ENCODE results near the gene SLC37A1.

The SLC37A1 gene

DNA sequence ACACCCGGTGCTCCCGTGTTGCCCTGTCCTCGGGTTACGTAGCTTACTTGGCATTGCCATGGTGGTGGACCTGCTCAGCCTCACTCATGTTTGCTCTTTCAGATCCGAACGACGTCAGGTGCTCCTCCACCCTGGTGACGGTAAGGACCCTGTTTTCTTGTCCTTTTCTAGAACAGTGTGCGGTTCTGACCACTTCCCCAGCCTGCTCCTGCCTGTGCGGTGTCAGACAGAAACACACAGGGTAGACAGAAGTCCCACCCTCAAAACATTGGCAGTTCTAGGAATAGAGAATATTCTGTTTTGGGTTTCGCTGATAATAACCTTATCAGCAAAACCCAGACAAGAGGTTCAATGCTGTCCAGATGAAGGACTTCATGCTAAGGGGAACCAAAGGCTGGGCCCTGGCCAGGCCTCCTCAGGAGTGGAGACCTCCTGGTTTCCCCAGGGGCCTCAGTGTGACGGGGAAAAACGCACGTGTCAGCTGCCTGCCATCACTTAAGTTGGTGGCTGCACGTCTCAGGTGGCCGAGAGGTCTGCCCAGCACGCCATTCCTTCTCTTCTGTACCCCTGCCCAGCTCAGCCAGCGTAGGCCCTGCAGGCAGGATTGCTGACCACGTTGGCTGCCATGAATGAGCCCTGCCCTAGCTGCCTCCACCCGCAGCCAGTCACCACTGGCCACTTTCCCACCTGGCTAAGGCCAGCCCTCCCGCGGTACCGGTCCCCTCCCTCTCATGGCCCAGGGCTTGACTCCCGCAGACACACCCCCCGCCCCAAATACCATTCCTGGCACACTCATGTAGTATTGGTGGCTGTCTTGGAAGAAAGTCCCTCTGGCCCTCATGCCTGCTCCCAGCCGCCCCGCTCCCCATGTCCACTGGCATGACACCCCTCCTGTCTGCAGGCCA lies 33.6 kb downstream of the SLC37A1 start:
- DNase-seq: no peak

DNA sequence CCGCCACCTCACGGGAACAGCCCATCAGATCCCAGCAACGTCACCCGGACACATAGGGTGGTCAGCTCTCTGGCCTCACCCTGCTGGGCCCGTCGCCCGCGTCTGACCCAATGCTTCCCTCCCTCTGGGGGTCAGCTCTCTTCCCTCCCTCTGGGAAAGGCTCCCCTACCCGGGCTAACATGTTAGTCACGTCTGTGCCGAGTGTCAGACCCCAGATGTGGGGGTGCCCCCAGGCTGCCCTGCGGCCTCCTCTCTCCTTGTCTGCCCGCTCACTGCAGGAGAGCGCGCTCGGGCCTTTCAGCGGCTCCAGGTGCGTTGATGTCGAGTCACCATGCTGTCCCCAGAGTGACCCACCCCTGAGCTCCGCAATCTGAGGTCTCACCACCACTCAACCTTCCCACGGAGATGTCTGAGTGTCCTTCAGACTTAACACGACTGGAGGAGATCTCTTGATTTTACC lies 34.3 kb downstream of the SLC37A1 start:
- DNase-seq: no peak

DNA sequence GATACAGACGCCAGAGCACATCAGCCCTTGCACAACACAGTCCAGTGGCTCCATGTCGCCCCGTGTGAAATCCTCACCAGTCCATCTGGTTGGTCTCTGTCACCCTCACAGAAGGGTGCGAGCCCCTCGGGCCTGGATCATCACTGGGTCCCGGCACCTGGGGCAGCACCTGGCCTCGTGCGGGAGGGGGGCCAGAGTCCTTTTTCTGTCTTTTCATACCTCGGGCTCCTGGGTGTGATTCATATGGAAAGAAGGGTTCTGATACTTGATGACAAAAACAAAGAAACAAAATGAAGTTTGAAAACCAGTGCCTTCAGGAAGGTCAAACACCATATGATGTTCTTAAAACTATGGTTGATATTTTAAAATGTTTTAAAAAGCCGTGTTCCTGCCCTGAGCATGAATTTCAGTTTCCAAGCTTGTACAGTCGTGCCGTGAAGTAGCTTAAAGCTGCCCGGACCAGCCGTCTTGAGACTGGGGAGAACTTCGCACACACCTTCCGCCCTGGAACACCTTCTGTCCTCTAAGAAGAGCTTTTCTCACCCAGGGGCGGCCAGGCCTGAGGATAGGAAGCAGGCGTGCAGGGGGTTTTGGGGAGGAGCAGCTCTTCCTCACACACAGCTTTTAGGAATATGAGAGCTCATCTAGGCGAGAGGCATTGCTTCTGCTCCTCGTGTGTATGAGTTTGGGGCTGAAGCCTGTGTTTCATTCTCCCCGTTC lies 35.2 kb downstream of the SLC37A1 start:
- DNase-seq: no peak

DNA sequence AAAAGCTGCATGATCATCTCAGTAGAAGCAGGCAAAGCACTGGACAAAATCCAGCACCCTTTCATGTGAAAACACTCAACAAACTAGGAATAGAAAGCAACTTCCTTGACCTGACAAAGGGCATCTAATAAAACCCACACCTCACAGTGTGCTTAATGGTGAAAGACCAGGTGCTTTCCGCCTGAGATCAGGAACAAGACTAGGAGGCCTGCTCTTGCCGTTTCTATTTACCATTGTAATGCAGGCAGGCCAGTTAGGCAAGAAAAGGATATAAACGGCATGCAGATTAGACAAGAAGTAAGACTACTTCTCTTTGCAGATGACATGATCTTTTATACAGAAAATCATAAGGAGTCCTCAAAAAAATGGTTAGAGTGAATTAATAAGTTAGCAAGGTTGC lies 37.2 kb downstream of the SLC37A1 start:
- DNase-seq: no peak

DNA sequence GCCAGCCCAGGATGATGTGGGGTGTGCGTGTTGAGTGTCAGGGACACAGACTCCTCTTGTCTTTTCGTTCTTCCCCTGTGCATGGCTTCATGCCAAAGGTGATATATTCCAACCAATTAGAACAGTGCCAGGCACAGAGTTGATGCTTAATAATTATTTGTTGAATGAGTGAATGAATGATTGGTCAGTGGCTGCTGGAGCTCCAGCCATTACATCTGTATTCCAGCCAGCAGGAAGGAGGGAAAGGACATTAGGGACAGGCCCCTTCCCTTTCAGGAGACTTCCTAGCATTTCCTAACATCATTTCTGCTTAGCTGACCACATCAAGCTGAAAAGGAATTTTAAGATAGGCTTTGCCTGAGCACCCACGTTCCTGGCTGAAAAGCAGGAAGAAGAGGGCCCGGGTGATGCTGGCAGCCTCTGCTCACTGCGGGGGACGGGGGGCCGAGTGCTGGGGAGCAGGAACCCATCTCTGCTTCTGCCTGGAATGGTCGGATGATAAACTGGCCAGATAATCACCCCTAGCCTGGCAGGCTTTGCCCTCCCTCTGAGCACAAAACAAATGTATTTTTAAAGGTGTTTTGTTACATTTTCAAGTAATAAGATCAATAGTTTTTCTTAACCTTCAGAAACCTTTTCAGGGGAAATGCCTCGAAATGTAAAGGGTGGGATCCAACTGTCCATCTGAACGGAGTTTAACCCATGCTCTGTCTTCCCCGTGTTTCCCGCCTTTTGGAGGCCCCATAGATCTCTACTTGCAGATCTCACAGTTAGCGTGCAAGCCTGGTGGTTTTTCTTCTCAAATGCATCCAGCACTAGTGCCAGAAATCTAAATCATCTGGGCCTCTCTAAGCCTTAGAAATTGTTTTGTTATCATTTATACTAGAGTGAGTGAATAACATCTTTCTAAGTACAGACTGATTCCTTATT lies 39.0 kb downstream of the SLC37A1 start:
- DNase-seq: no peak

DNA sequence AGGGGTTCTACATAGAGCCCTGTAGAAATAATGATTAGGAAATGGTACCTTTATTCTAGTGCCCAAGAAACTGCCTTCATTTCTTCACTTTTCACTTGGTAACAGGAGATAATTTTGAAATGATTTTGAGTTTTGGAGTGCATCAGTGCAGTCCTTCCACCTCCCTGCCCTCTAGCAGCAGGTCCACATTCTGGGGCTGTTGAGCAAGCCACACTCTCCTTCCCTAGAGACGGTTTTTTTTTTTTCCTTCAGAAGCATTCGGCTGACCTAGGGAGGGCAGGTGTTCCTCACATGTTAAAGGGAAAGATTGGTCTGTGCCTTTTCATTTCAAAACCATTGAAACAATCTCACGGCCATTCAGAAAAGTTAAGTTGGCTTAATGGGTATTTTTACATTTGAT lies 39.8 kb downstream of the SLC37A1 start:
- DNase-seq: no peak

DNA sequence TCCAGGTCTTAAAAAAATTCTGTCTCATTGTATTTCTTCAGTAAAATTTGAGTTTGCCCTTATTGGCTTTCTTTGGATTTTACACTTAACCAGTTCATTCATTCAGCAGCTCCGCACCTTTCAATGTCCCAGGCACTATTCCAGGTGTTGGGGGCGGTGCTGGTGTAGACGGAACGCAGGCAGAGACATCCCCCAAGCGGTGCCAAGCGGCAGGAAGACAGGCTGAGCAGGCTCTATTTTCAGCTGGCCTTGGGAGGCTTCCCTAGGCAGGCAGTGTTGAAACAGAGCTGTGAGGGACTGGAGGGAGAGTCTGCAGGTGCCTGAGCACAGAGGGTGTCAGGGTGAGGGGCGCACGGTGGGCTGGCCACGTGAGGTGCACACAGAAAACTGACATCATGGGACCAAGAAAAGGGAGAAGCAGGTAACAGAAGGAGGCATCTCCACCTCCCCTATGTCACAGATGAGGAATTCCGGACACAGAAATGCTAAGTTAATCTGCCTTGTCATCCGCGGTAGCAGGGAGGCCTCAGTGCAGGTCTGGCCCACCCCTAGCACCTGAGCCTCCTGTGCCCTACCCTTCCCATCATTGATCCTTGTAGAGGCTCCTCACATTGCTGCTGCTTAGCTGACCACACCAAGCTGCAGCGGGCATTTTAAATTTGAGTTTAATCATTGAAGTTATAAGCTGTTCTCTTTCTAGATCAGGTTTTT lies 40.8 kb downstream of the SLC37A1 start:
- DNase-seq: no peak

DNA sequence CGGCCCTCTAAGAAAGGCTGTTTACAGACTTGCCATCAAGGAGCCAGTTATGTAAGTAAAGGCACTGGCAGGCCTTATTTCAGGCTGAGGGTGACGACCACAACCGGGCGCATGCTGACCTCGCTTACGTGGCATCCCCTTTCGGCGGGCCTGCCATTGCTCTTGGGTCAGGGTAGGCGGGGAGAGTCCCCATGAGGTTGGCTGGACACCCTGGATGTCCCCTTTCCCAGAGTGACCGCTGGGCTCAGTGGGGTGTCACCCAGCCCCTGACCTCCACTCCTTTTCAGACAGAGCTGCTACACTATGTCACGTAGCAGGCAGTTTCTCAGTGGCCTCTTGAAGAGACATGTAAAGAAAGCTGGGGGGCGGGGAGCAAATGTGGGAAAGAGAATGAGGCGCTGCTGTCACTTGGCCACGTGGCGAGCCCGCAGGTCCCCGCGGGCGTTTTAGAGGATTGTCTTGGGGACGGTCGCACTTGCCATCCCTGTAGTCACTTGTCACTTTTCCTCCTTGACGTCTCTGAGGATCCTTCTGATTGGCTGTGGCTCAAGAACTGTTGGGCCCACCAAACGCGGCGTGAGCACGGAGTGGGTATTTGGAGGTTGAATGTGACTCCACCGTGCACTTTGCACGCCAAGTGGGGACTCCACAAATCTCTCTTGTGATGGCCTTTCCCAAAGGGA lies 42.2 kb downstream of the SLC37A1 start:
- DNase-seq: no peak

DNA sequence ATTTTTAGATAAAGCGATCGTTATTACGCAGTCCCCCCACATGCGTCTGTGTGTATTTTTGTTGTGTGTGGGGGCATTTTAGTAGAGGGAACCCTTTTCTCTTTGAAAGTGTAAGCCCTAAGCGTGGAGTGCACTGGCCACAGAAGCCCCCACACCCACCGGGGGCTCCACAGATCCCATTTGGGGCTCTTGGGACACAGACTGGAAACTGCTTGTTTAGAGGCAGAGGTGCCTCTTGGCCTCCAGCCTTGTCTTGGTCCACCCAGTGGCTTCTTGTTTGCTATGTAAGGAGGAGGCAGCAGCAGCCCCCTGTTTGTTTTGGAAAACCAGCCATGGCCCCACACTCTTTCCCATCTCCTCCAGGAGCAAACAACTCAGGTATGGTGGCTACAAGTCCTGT lies 42.8 kb downstream of the SLC37A1 start:
- no peak for DNase-seq

DNA sequence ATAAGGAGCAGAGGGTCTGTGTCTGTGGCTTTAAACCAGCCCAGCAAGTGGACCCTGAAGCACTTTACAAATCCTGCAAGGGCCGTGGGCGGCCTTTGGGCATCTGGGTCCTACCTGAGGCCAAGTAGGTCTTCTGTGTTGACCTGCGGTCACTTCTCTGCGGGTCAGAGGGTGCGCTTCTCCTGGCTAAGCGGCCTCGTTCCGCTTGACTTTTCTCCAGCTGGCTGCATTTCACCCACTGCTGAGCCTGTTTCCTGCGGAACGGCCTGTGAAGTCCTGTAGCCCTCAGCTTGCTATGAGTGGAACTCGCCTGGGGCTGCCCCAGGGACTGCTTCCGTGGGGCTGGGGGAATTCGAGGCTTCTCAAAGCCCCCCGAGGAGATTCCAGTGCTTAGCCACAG lies 43.3 kb downstream of the SLC37A1 start:
- DNase-seq: no peak

DNA sequence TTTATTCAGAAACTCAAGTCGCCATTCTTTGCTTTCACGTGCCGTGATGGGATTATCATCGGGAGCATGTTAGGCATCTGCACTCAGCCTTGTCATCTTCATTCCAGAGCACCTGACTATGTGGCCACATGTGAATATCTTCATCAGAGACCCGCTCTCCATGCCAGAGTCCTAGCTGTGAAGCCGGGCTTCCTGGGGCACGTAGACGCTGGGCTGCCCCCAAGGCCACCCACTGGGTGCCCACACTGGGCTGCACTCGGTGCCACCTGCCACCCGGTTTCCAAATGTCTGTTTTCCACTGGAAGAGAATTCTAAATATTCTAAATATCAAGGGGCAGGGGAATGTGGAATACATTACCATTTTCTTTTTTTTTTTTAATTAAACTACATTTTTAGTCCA lies 43.8 kb downstream of the SLC37A1 start:
- DNase-seq: no peak

DNA sequence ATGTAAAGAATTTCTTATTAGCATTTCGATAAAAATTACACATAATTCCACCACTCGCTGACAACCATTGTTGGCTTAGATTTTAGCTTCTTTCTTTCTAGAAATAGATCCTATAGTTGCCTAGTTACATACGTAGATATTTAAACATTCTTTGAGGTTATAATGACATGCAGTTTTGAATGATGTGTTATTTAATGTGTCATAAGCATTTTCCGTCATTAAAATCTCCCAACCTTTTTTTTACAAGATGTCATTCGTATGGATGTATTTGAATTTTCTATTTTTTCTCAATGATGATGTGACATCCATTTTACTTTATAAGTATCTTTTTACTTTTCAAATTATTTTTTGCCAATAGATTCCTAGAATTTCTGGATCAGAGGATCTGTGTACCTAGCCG lies 44.7 kb downstream of the SLC37A1 start:
- no peak for DNase-seq

DNA sequence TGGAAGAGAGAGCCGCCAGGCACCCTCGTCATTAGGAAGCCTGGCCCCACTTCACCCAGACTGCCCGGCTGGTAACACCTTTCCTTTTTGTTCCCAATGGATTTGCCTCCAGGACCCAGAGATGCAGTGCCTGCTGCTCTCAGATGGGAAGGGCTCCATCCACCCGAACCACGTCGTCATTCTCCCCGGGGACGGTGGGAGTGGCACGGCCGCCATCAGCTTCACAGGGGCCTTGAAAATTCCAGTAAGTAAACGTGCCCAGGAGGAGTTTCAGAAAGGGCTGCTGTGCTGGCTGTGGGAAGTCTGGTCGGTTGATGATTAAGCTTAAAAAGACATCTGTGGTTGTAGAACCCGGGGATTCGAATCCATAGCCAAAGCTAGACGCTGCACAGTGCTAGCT lies 45.2 kb downstream of the SLC37A1 start:
- no peak for DNase-seq

DNA sequence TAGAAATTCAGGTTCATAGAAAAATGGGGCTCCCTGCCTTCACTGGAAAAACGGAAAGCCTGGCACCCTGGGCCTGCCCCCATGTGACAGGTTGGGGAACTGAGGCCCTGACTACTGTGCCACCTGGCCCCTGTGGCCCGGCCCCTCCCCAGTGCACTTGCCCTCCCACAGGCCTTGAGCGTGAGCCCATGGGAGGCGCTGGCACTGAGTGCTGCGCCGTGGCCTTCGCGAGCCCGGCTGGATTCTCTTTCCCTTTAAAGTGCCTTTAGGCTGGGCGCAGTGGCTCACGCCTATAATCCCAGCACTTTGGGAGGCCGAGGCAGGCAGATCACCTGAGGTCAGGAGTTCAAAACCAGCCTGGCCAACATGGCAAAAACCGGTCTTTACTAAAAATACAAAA lies 45.7 kb downstream of the SLC37A1 start:
- DNase-seq: no peak

DNA sequence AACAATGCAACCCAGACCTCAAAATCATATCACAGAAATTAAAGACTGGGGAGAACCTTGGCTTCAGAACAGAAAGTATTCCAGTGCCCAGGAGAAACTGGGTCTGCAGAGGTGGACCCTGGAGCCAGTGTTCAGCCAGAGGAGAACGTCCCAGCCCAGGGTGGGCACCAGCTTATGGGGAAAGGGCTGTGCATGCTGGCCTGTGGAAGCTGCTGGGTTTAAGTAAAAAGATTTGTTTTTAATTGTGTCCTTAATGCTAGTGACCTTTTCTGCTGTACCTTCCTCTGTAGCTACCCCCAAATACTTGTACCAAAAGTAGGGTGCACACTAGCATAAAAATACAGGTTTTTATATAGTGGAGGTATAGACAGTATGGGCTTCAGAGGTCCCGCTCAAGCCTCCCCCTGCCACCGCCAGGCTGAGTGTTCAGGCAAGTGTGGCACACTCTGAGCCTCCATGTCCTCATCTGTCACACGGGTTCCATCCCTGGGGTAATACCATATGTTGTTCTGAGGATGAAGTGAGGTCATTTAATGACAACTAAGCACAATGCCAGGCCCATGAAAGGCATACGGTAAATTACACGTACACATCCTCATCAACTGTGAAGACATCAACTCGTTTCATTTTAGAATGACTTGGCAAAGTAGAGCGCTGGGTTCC lies 47.0 kb downstream of the SLC37A1 start:
- no peak for DNase-seq

DNA sequence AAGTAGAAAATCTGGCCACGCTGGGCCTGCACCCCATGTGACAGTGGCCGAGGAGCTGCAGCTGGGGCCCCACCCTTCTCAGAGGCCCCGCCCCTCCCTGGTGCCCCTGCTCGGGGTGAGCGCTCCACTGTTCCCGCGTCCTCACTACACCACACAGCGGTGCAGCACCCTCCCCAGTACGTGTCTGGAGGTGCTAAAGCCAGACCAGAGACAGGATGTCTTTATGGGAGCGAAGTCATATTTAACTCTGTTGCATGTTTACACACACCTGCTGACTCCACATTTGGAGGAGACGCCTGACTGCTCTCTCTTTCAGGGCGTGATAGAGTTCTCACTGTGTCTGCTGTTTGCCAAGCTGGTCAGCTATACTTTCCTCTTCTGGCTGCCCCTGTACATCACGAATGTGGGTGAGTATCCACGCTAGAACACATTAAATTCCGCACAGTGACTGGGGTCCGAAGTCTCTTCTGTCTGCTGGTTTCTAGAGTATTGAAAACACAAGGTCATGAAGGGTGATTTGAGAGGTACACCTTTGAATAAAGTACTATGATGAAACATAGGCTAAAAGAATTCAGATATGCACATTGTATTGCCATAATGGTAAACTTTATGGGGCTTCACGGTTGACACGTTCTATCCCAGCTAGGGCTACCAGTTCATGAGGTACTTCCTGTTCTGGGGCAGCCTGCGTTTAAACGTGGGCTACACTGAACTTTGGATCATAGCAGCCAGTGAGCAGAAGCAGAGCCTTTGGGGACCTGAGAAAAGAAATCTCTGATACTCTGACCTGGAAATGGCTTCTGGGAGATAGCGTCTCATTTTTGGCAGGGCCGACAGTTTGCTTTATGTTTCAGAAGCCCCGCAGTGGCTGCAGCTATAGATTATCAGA lies 48.4 kb downstream of the SLC37A1 start:
- DNase-seq: no peak

DNA sequence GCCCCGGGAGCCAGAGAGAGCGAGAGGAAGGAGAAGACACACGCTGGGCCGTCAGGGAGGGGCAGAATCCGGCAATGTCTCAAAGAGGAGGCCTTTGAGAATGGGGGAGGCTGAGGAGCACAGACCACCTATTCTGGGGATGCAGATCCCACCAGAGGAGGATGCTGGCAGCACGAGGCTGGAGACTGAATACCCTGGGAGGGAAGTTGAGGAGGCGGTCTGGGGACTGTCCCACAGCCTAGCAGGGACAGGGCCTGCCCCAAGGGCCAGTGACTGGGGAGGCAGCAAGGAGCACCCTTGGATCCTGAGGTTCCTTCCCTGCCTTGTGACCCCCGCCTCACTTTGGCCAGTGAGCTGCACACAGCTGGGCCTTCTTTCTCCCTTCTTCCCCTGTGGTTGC lies 49.2 kb downstream of the SLC37A1 start:
- no peak for DNase-seq

DNA sequence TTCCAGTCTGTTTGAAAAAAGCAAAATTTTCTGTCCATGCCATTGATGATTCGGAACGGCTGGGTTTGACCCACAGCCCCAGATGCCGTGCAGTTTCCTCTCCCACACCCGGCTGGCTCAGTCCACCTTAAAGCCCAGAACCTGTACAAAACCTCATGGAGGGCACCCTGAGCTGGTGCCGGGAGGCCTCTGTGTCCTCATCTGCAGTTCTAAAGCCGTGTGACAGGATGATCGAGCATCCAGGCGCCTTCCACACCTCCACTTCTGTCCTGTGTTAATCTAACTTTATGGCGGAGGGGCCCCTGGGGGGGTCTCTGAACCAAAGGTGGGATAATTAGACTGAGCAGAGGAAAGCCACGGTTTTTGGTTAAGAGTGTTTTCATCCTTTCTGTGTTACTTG lies 49.6 kb downstream of the SLC37A1 start:
- DNase-seq: no peak

DNA sequence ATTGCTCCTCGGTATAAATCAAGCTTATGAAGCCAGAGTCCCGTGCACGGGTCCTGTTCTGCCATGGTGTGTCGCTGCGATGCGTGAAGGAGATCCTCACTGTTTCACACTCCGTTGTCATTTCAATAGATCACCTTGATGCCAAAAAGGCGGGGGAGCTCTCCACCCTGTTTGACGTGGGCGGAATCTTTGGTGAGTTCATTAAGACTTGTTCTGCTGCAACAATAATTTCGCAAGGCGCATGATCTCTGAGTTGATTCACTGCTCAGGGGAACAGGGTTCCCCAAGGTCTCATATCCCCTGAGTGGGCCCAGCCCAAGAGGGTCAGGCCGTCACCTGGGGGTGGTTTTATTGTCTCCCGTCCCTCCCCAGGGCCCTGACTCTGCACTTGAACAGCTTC lies 50.0 kb downstream of the SLC37A1 start:
- no peak for DNase-seq

DNA sequence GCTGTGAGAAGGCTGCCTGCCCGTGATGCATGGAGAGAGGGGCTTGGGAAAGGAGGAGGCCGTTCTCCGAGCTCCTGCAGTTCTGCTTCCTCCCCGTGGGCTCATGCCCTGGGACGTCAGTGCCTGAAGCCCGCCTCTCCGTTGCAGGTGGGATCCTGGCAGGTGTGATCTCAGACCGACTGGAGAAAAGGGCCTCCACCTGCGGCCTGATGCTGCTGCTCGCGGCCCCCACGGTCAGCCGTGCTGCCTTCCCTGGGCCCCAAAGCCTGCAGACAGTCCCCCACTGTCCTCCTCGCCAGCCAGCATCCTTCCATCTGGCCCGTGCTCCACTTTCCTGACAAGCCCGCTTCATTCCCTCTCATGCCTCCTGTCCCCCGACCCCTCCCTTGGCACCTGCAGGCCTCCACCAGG lies 50.9 kb downstream of the SLC37A1 start:
- no peak for DNase-seq
